ENCODE measurements around the gene SCN1B.

Gene SCN1B

GRCh38 chr19:35077411-35078223, 47.3 kb downstream of the SCN1B start:
- DNase-seq = no peak

DNA sequence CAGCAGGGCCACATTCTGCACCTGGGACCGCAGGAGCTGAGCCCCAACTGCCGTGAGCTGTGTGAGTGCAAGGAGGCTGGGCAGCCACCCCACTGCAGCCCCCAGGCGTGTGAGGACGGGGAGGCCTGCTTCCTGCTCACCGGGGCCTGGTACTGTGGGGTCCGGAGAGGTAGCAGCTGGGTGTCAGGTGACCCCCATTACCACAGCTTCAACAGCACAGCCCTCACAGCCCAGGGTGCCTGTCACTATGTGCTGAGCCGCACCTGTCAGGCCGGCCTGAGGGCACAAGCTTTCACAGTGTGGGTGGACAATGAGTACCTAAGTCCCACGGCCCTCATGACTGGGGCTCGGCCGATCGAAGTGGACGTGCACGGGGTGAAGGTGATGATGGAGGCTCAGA, 49.6 kb downstream of the SCN1B start:
- DNase-seq = no peak

- DNase-seq = no peak
Measured at GRCh38 chr19:35080613-35081170, 50.4 kb downstream of the SCN1B start.

GRCh38 chr19:35081201-35081600, 50.9 kb downstream of the SCN1B start:
- no peak for DNase-seq

DNA sequence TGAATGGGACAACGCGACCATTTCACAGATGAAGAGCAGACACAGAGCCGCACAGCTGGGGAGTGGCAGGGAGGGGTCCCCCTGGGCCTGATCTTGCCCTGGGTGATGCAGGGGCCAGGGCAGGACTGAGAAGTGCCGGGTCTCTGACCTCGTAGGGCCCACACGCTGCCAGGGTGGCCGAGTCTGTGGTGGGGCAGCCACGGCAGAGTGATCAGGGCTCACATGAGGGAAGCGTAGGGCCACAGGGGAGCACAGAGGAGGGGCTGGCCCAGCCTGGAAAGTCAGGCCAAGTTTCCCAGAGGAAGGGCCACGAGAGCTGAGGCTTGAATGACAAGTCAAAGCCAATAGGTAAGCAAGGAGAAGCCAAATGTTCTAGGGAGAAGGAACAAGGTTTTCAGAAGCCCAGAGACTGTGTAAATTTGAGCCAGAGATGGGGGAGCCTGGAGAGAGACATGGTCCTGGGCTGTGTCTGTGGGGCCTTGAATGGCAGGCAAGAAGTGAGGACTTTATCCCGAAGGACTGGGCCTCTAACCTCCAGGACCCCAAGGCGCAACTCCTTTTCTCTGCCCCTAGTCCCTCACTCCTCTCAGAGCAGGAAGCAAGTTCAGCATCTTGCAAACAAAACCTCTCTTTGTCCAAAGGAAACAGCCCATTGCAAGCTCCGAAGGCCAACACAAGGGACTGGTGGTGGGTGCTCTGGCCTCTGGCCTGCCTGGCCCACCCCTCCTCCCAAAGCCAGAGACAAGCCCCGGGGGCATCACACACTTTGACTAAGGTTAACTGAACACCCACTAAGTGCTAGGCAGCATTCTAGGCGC, 53.6 kb downstream of the SCN1B start:
- no peak for DNase-seq

GRCh38 chr19:35084509-35084762, 54.2 kb downstream of the SCN1B start:
- DNase-seq = no peak

DNA sequence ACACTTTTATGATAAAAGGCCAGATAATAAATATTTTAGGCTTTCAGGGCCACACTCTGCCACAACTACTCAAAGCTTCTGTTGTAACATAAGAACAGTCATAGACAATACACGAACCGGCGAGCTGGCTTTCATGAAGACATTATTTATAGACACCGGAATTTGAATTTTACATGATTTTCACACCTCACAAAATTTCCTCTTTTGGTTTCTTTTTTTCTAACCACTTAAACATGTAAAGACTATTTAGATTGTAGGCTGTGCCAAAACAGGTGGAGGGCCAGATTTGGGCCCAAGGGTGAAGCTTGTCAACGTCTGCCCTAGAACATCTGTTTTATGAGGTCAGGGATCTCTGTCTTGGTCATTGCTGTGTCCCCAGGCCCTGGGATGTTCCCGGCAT, 55.7 kb downstream of the SCN1B start:
- no peak for DNase-seq

GRCh38 chr19:35086455-35086854, 56.2 kb downstream of the SCN1B start:
- DNase-seq = no peak

- no peak for DNase-seq
Measured at GRCh38 chr19:35087393-35087792, 57.1 kb downstream of the SCN1B start.

- DNase-seq = peak; percentile 94
Measured at GRCh38 chr19:35088131-35088913, 58.1 kb downstream of the SCN1B start.

- no peak for DNase-seq
Measured at GRCh38 chr19:35089554-35089953, 59.3 kb downstream of the SCN1B start.
